ENCODE measurements around the gene PAMR1. TPM values are rescaled to one million over a fixed set of nuclear protein-coding genes. Genes with fewer than 3 reads are reported as not detected.

Gene PAMR1
- total and polyA plus RNA-seq, 2 donors: 1.9 to 5.6 TPM

- H3K27me3 ChIP-seq (ENCODE audit: control insufficient read depth in 2 of 2, insufficient read depth in 1 of 2, low read length in 1 of 2): peaks cover 0 to 6% of the 10 kb centered on the region in 2 donors
- H3K4me3 ChIP-seq (ENCODE audit: low read length in 2 of 2): no peak overlapping the region
- no peak for DNase-seq (ENCODE audit: low read depth in 6 of 9, low spot score in 9 of 9)
- H3K36me3 ChIP-seq (ENCODE audit: control insufficient read depth in 2 of 2, insufficient read depth in 2 of 2, low read length in 1 of 2): no peaks in the 10 kb centered on the region
- H3K4me1 ChIP-seq (ENCODE audit: control insufficient read depth in 2 of 2, insufficient read depth in 2 of 2, low read length in 2 of 2): peaks cover 0 to 5% of the 10 kb centered on the region in 2 donors
- H3K27ac ChIP-seq (ENCODE audit: low read depth in 1 of 2, low read length in 1 of 2): no peak overlapping the region
- no peaks in the 10 kb centered on the region for H3K9me3 ChIP-seq (ENCODE audit: control insufficient read depth in 2 of 2, insufficient read depth in 1 of 2, low read length in 1 of 2)
- 83% methylated on average over 4 of the region's 4 CpGs for WGBS
Measured at GRCh38 chr11:35393098-35393497, 132.3 kb downstream of the PAMR1 start.

DNA sequence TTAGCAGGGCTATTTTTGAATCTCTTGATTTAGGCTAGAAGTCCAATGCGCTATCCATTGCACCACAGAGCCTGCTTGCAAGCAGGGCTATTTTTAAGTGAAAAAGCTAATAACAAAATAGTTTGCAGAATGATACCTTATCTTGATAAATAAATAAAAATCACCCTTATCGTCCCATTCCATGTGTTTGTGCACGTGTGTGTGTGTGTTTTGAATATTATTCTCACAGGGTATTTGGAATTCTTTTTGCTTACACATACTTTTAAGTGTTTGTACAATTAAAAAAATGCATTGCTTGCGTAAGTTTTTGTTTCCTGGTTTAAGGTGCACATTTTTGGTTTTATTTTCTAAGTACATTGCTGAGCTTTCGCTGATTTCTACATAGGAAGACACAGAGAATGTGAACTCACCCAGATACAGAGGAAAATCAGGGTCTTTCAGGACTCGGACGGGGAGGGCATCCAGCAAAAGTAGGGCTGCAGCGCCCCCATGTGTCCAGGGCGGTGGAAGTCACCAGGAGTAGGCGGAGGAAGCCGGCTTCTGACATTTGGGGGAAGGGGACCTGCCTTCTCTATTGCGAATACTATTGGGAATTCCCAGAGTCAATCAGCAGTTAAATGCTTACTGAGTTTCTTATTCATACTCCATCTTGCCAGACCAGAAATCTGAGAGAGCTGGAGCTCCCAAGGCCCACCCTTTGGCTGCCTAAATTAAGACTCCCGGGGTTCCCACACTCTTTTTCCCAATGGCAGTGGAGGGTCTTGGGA, 133.3 kb downstream of the PAMR1 start:
- H3K9me3 ChIP-seq (ENCODE audit: control insufficient read depth in 2 of 2, insufficient read depth in 1 of 2, low read length in 1 of 2): no peaks in the 10 kb centered on the region
- no peak overlapping the region for H3K27ac ChIP-seq (ENCODE audit: low read depth in 1 of 2, low read length in 1 of 2)
- peak; percentile 39 to 84 (median 63) for DNase-seq (ENCODE audit: low read depth in 6 of 9, low spot score in 9 of 9)
- H3K4me3 ChIP-seq (ENCODE audit: low read length in 2 of 2): no peak overlapping the region
- H3K27me3 ChIP-seq (ENCODE audit: control insufficient read depth in 2 of 2, insufficient read depth in 1 of 2, low read length in 1 of 2): peaks cover 0 to 6% of the 10 kb centered on the region in 2 donors
- WGBS: 34% methylated on average over 13 of the region's 13 CpGs
- H3K4me1 ChIP-seq (ENCODE audit: control insufficient read depth in 2 of 2, insufficient read depth in 2 of 2, low read length in 2 of 2): peaks cover 0 to 5% of the 10 kb centered on the region in 2 donors
- no peaks in the 10 kb centered on the region for H3K36me3 ChIP-seq (ENCODE audit: control insufficient read depth in 2 of 2, insufficient read depth in 2 of 2, low read length in 1 of 2)

- no peak overlapping the region for H3K27ac ChIP-seq (ENCODE audit: low read depth in 1 of 2, low read length in 1 of 2)
Measured at GRCh38 chr11:35390737-35391682, 134.4 kb downstream of the PAMR1 start.

DNA sequence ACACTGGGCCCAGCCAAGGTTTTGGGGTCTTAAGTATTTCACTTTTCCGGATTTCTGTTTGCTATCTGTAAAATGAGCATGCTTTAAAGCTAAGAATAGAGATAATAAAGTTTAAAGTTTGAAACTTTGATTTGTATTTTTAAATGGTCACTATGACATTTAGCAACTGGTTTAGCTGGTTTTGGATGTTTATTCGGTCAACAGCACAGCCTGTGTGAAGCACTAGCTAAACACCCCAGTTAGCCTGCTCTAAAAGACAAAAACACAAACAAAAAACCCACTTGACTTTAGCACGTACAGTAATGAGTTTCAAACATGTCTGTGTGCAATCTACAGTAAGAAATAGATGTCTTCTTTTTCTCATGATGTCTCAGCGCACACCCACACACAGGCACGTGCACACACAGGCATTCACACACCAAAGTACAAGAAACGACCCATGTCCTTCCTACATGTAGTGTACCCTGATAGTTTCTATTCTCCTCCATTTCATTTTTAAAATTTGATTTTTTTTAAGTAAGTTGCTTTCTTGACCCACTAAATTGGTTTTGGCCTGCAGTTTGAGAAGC, 135.4 kb downstream of the PAMR1 start:
- no peak for DNase-seq (ENCODE audit: low read depth in 6 of 9, low spot score in 9 of 9)
- peaks cover 0 to 5% of the 10 kb centered on the region in 2 donors for H3K4me1 ChIP-seq (ENCODE audit: control insufficient read depth in 2 of 2, insufficient read depth in 2 of 2, low read length in 2 of 2)
- no peaks in the 10 kb centered on the region for H3K36me3 ChIP-seq (ENCODE audit: control insufficient read depth in 2 of 2, insufficient read depth in 2 of 2, low read length in 1 of 2)
- H3K27me3 ChIP-seq (ENCODE audit: control insufficient read depth in 2 of 2, insufficient read depth in 1 of 2, low read length in 1 of 2): peaks cover 0 to 6% of the 10 kb centered on the region in 2 donors
- no peak overlapping the region for H3K27ac ChIP-seq (ENCODE audit: low read depth in 1 of 2, low read length in 1 of 2)
- 86% methylated on average over 6 of the region's 6 CpGs for WGBS
- H3K9me3 ChIP-seq (ENCODE audit: control insufficient read depth in 2 of 2, insufficient read depth in 1 of 2, low read length in 1 of 2): no peaks in the 10 kb centered on the region
- H3K4me3 ChIP-seq (ENCODE audit: low read length in 2 of 2): no peak overlapping the region

More at GRCh38 chr11:35390737-35391682, 134.4 kb downstream of the PAMR1 start:
- Histone ChIP-seq H3K27me3 (ENCODE audit: control insufficient read depth in 2 of 2, insufficient read depth in 1 of 2, low read length in 1 of 2) (peaks cover 0 to 6% of the 10 kb centered on the region in 2 donors), H3K4me3 (ENCODE audit: low read length in 2 of 2) (no peak overlapping the region), H3K36me3 (ENCODE audit: control insufficient read depth in 2 of 2, insufficient read depth in 2 of 2, low read length in 1 of 2) (no peaks in the 10 kb centered on the region), H3K4me1 (ENCODE audit: control insufficient read depth in 2 of 2, insufficient read depth in 2 of 2, low read length in 2 of 2) (peaks cover 0 to 5% of the 10 kb centered on the region in 2 donors), H3K9me3 (ENCODE audit: control insufficient read depth in 2 of 2, insufficient read depth in 1 of 2, low read length in 1 of 2) (no peaks in the 10 kb centered on the region)
- peak in 1 of 9 donors; percentile 30 for DNase-seq (ENCODE audit: low read depth in 6 of 9, low spot score in 9 of 9)
- 92% methylated on average over 13 of the region's 13 CpGs for WGBS

GRCh38 chr11:35389112-35389511, 136.3 kb downstream of the PAMR1 start:
- 90% methylated on average over 1 of the region's 1 CpG for WGBS
- Histone ChIP-seq H3K36me3 (ENCODE audit: control insufficient read depth in 2 of 2, insufficient read depth in 2 of 2, low read length in 1 of 2) (no peaks in the 10 kb centered on the region), H3K27me3 (ENCODE audit: control insufficient read depth in 2 of 2, insufficient read depth in 1 of 2, low read length in 1 of 2) (peaks cover 0 to 6% of the 10 kb centered on the region in 2 donors), H3K4me3 (ENCODE audit: low read length in 2 of 2) (no peak overlapping the region), H3K27ac (ENCODE audit: low read depth in 1 of 2, low read length in 1 of 2) (no peak overlapping the region), H3K4me1 (ENCODE audit: control insufficient read depth in 2 of 2, insufficient read depth in 2 of 2, low read length in 2 of 2) (peaks cover 0 to 5% of the 10 kb centered on the region in 2 donors), H3K9me3 (ENCODE audit: control insufficient read depth in 2 of 2, insufficient read depth in 1 of 2, low read length in 1 of 2) (no peaks in the 10 kb centered on the region)
- DNase-seq (ENCODE audit: low read depth in 6 of 9, low spot score in 9 of 9): no peak

DNA sequence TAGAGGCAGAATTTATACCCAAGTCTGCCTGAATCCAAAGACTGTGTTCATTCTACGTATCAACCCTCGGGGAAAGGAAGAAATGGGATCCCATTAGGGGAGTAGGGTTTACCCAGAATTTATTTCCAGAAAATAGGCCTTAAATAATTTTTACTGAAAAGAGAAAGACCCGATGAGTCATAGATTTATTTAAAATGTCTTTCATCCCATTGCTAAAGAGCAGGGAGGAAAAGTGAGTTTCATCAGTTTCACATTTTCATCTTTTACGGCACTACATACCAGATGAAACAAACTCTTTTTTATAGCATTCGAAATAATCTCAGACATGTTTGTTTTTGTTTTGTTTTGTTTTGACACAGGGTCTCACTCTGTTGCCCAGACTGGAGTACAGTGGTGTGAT, 137.4 kb downstream of the PAMR1 start:
- 97% methylated on average over 5 of the region's 5 CpGs for WGBS
- no peaks in the 10 kb centered on the region for H3K9me3 ChIP-seq (ENCODE audit: control insufficient read depth in 2 of 2, insufficient read depth in 1 of 2, low read length in 1 of 2)
- DNase-seq (ENCODE audit: low read depth in 6 of 9, low spot score in 9 of 9): no peak
- H3K4me1 ChIP-seq (ENCODE audit: control insufficient read depth in 2 of 2, insufficient read depth in 2 of 2, low read length in 2 of 2): peaks cover 0 to 5% of the 10 kb centered on the region in 2 donors
- H3K36me3 ChIP-seq (ENCODE audit: control insufficient read depth in 2 of 2, insufficient read depth in 2 of 2, low read length in 1 of 2): no peaks in the 10 kb centered on the region
- H3K27me3 ChIP-seq (ENCODE audit: control insufficient read depth in 2 of 2, insufficient read depth in 1 of 2, low read length in 1 of 2): peaks cover 0 to 6% of the 10 kb centered on the region in 2 donors
- no peak overlapping the region for H3K27ac ChIP-seq (ENCODE audit: low read depth in 1 of 2, low read length in 1 of 2)
- H3K4me3 ChIP-seq (ENCODE audit: low read length in 2 of 2): no peak overlapping the region

DNA sequence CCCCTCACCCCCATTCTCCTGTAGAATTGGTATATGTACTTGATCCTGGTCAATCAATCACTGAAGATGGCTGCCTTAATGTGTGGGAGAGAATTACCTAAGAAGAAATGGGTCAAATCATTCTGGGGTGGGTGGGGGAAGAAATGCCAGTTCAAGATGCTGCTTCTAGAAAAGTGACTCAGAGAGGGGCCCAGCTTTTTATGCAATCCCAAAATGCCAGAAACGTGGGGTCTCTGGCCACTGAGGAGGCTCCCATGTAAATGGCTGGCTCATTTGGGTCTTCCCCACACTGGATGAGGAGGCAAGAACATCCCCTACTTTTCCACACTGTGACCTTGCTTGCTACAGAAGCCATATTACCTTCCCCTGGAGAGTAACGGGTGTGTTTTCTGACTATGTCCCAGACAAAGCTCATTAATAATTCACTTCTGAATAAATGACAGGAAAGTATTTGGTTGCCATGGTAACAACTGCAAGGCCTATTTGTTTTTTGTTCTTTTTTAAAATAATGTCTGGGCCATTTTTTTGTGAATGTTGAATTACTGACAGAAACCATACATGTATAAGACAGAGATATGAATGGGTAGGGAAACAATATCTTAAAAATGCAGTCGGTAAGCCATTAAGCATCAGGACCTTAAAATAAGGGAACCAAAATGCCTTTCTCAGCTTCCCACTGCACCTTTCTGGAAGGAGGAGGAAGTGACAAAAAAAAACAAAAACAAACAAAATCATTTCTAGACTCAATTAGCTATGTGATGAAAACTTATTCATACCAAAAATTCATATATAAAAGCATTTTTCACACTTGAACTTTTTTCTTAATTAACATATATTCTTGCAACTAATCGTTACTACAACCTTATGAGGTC, 138.1 kb downstream of the PAMR1 start:
- H3K27me3 ChIP-seq (ENCODE audit: control insufficient read depth in 2 of 2, insufficient read depth in 1 of 2, low read length in 1 of 2): peaks cover 0 to under 1% of the 10 kb centered on the region in 2 donors
- H3K4me3 ChIP-seq (ENCODE audit: low read length in 2 of 2): no peak overlapping the region
- WGBS: 75% methylated on average over 4 of the region's 4 CpGs
- H3K9me3 ChIP-seq (ENCODE audit: control insufficient read depth in 2 of 2, insufficient read depth in 1 of 2, low read length in 1 of 2): no peaks in the 10 kb centered on the region
- no peak overlapping the region for H3K27ac ChIP-seq (ENCODE audit: low read depth in 1 of 2, low read length in 1 of 2)
- H3K4me1 ChIP-seq (ENCODE audit: control insufficient read depth in 2 of 2, insufficient read depth in 2 of 2, low read length in 2 of 2): peaks cover 0 to 3% of the 10 kb centered on the region in 2 donors
- peak in 1 of 9 donors; percentile 16 for DNase-seq (ENCODE audit: low read depth in 6 of 9, low spot score in 9 of 9)
- H3K36me3 ChIP-seq (ENCODE audit: control insufficient read depth in 2 of 2, insufficient read depth in 2 of 2, low read length in 1 of 2): no peaks in the 10 kb centered on the region

DNA sequence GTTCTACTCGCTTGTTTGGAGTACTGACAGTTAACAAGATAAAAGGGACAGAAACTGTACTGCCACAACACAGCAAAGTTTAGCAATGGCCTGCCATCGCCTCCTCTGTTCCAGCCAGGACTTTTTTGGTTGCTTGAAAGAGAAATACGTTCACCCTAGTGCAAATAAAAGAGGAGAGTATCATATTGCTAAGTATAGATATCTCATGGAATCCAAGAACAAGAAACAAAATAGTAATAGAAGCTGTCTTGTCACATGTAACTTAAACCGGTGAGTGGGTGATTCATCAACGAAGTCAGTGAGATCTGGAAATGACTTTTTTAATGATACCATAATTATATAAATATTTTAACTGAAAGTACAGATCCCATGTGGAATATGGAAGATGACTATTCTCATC, 141.5 kb downstream of the PAMR1 start:
- no peaks in the 10 kb centered on the region for H3K36me3 ChIP-seq (ENCODE audit: control insufficient read depth in 2 of 2, insufficient read depth in 2 of 2, low read length in 1 of 2)
- no peaks in the 10 kb centered on the region for H3K9me3 ChIP-seq (ENCODE audit: control insufficient read depth in 2 of 2, insufficient read depth in 1 of 2, low read length in 1 of 2)
- H3K27me3 ChIP-seq (ENCODE audit: control insufficient read depth in 2 of 2, insufficient read depth in 1 of 2, low read length in 1 of 2): no peaks in the 10 kb centered on the region
- DNase-seq (ENCODE audit: low read depth in 6 of 9, low spot score in 9 of 9): no peak
- WGBS: 94% methylated on average over 5 of the region's 5 CpGs
- no peak overlapping the region for H3K4me3 ChIP-seq (ENCODE audit: low read length in 2 of 2)
- no peaks in the 10 kb centered on the region for H3K4me1 ChIP-seq (ENCODE audit: control insufficient read depth in 2 of 2, insufficient read depth in 2 of 2, low read length in 2 of 2)
- no peak overlapping the region for H3K27ac ChIP-seq (ENCODE audit: low read depth in 1 of 2, low read length in 1 of 2)

All from thymus (tissue), 11 donors.